K562 (cell line): ENCODE measurements around the gene SKIC2. TPM values are rescaled to one million over a fixed set of nuclear protein-coding genes. Genes with fewer than 3 reads are reported as not detected.
A peak's percentile ranks its signal among the peaks of the same experiment; 100 is the strongest.

Source experiments
- E2F4 ChIP-seq: sonication (generic); formaldehyde crosslinking; IDR thresholded peaks from 2 replicates; pipeline ENCODE4 v1.8.0; 2022; ENCODE audit warnings: mild to moderate bottlenecking, low read depth, missing genetic modification reagents
- HIVEP1 ChIP-seq: fragments of 250-450 bp; sonication (Bioruptor Pico); IDR thresholded peaks from 2 replicates; pipeline ENCODE4 v1.4.0; 2020; ENCODE audit warnings: mild to moderate bottlenecking
- JUN ChIP-seq, 2 experiments: sonication (generic) in 1 of 2; formaldehyde crosslinking in 1 of 2; IDR thresholded peaks; 2 replicates each; pipeline versions ENCODE4 v1.6.1 to v1.8.0; 2012 to 2022; ENCODE audit warnings: borderline replicate concordance in 2 of 2, mild to moderate bottlenecking in 2 of 2, improper control_type of control experiment in 1 of 2, low read depth in 1 of 2, low read length in 1 of 2, missing genetic modification reagents in 1 of 2
- MTA1 ChIP-seq: fragments of 450-650 bp; IDR thresholded peaks from 2 replicates; pipeline ENCODE4 v1.6.1; 2017; ENCODE audit warnings: borderline replicate concordance
- PHF21A ChIP-seq: fragments of 450-650 bp; IDR thresholded peaks from 2 replicates; pipeline ENCODE4 v1.6.1; 2017; ENCODE audit warnings: low read depth, borderline replicate concordance
- TCF7L2 ChIP-seq: fragments of 150-350 bp; IDR thresholded peaks from 2 replicates; pipeline ENCODE4 v1.6.1; 2016; ENCODE audit warnings: low read depth, mild to moderate bottlenecking, low read length, moderate library complexity
- TRIM28 ChIP-seq: fragments of 450-650 bp; IDR thresholded peaks from 2 replicates; pipeline ENCODE4 v1.6.1; 2017
- ZBTB26 ChIP-seq: fragments of 450-650 bp; formaldehyde crosslinking; IDR thresholded peaks from 2 replicates; pipeline ENCODE4 v1.4.0; 2022; ENCODE audit warnings: missing genetic modification characterization
- ZEB2 ChIP-seq: fragments of 450-650 bp; IDR thresholded peaks from 2 replicates; pipeline ENCODE4 v1.6.1; 2016
- ZNF3 ChIP-seq: fragments of 250-450 bp; sonication (Bioruptor Pico); IDR thresholded peaks from 2 replicates; pipeline ENCODE4 v1.5.0; 2021; ENCODE audit warnings: mild to moderate bottlenecking, moderate library complexity
- polyA plus RNA-seq, 8 experiments: library from polyadenylated mRNA; depleted of rRNA in 4 of 8; stranded (reverse) in 5 of 8; unstranded in 3 of 8; fragments of >200 nt; fragmentation: Nextera tagmentation in 2 of 8; fragmentation: Illumina TruSeq in 1 of 8; extraction: Ambion mirVana in 2 of 8; extraction: Trizol in 1 of 8; gene quantifications; 2 replicates each; pipeline versions ENCODE4 v1.2.1 to v1.2.3, GENCODE V29; 2011 to 2014; ENCODE audit warnings: inconsistent platforms in 1 of 8, missing spikeins in 1 of 8
- total RNA-seq, 7 experiments: library from RNA; depleted of rRNA in 6 of 7; stranded (reverse); fragments of >200 nt in 6 of 7; fragmentation: Illumina TruSeq in 2 of 7; extraction: Trizol in 2 of 7; gene quantifications; 2 replicates each; pipeline versions ENCODE4 v1.2.1 to v1.2.3, GENCODE V29; 2011 to 2021; ENCODE audit warnings: low replicate concordance in 1 of 7
- TF ChIP-seq, protein P1 (sequence below), 2 experiments: fragments of 450-650 bp in 1 of 2; sonication (generic) in 1 of 2; formaldehyde crosslinking in 1 of 2; IDR thresholded peaks; 2 replicates each; pipeline versions ENCODE4 v1.7.1 to v1.9.0; 2016 to 2022; ENCODE audit warnings: inconsistent platforms in 1 of 2, mild to moderate bottlenecking in 1 of 2, missing genetic modification reagents in 1 of 2
- TF ChIP-seq, protein P2 (sequence below): sonication (generic); formaldehyde crosslinking; IDR thresholded peaks from 2 replicates; pipeline ENCODE4 v1.8.0; 2022; ENCODE audit warnings: missing genetic modification reagents, mild to moderate bottlenecking, borderline replicate concordance
- TF ChIP-seq, protein P3 (sequence below), 2 experiments: fragments of 450-650 bp; IDR thresholded peaks; 2 replicates each; pipeline ENCODE4 v1.6.1; 2016

SKIC2 gene
- total and polyA plus RNA-seq, 9 of the 15 experiments (the other 6 are each of a cell fraction or from before 2014, with no cell fraction given): 3.3 to 94.6 (median 38.8) TPM

DNA sequence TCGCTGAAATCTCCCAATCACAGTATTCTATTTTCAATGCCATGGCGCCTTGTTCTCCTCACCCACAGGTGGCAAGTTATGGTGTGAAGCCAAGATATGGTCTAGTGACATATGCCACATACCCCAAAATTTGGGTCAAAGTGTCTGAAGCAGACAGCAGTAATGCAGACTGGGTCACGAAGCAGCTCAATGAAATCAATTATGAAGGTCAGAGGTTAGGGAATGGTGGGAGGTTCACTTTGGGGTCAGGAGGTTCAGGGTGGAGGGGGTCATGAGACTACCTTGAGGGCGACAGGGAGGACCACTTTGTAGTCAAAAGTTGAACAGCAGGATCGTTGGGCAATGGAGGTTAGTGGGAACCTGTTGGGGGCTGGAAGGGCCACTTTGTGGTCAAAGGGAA, 10.7 kb upstream of the SKIC2 start (continued):
- 0 out of 2 replicates have a peak, but pooled peaks have one; percentile 23 for TF ChIP-seq ZBTB26
- TF ChIP-seq, protein P1, sequence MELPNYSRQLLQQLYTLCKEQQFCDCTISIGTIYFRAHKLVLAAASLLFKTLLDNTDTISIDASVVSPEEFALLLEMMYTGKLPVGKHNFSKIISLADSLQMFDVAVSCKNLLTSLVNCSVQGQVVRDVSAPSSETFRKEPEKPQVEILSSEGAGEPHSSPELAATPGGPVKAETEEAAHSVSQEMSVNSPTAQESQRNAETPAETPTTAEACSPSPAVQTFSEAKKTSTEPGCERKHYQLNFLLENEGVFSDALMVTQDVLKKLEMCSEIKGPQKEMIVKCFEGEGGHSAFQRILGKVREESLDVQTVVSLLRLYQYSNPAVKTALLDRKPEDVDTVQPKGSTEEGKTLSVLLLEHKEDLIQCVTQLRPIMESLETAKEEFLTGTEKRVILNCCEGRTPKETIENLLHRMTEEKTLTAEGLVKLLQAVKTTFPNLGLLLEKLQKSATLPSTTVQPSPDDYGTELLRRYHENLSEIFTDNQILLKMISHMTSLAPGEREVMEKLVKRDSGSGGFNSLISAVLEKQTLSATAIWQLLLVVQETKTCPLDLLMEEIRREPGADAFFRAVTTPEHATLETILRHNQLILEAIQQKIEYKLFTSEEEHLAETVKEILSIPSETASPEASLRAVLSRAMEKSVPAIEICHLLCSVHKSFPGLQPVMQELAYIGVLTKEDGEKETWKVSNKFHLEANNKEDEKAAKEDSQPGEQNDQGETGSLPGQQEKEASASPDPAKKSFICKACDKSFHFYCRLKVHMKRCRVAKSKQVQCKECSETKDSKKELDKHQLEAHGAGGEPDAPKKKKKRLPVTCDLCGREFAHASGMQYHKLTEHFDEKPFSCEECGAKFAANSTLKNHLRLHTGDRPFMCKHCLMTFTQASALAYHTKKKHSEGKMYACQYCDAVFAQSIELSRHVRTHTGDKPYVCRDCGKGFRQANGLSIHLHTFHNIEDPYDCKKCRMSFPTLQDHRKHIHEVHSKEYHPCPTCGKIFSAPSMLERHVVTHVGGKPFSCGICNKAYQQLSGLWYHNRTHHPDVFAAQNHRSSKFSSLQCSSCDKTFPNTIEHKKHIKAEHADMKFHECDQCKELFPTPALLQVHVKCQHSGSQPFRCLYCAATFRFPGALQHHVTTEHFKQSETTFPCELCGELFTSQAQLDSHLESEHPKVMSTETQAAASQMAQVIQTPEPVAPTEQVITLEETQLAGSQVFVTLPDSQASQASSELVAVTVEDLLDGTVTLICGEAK (IDR thresholded peaks at IDR 0.05): peak; percentile 35; the same call in 1 of the 2 replicates
- TF ChIP-seq, protein P1 (CRISPR knock-in tag; IDR thresholded peaks at IDR 0.05): no peak
- TF ChIP-seq ZNF3 (CRISPR knock-in tag): no peak
- TF ChIP-seq, protein P2, sequence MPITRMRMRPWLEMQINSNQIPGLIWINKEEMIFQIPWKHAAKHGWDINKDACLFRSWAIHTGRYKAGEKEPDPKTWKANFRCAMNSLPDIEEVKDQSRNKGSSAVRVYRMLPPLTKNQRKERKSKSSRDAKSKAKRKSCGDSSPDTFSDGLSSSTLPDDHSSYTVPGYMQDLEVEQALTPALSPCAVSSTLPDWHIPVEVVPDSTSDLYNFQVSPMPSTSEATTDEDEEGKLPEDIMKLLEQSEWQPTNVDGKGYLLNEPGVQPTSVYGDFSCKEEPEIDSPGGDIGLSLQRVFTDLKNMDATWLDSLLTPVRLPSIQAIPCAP (CRISPR knock-in tag): no peak
- TF ChIP-seq JUN (IDR thresholded peaks at IDR 0.05; ENCODE audit: borderline replicate concordance, low read depth, low read length): no peak
- TF ChIP-seq JUN (CRISPR knock-in tag; IDR thresholded peaks at IDR 0.05; ENCODE audit: borderline replicate concordance): 0 out of 2 replicates have a peak, but pooled peaks have one; percentile 18
- TF ChIP-seq MTA1: 0 out of 2 replicates have a peak, but pooled peaks have one; percentile 2
- TF ChIP-seq, protein P3, sequence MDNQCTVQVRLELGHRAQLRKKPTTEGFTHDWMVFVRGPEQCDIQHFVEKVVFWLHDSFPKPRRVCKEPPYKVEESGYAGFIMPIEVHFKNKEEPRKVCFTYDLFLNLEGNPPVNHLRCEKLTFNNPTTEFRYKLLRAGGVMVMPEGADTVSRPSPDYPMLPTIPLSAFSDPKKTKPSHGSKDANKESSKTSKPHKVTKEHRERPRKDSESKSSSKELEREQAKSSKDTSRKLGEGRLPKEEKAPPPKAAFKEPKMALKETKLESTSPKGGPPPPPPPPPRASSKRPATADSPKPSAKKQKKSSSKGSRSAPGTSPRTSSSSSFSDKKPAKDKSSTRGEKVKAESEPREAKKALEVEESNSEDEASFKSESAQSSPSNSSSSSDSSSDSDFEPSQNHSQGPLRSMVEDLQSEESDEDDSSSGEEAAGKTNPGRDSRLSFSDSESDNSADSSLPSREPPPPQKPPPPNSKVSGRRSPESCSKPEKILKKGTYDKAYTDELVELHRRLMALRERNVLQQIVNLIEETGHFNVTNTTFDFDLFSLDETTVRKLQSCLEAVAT (IDR thresholded peaks at IDR 0.05): 0 out of 4 replicates have a peak, but pooled peaks of 1 of the 2 experiments have one; percentile 52
- TF ChIP-seq HIVEP1: no peak
- TF ChIP-seq PHF21A: 0 out of 2 replicates have a peak, but pooled peaks have one; percentile 24
- TF ChIP-seq TCF7L2: no peak
- TF ChIP-seq ZEB2: 0 out of 2 replicates have a peak, but pooled peaks have one; percentile 4
- TF ChIP-seq TRIM28: 0 out of 2 replicates have a peak, but pooled peaks have one; percentile 18
- 0 out of 2 replicates have a peak, but pooled peaks have one; percentile 40 for TF ChIP-seq E2F4 (CRISPR knock-in tag)
